ENCODE results near the gene FABP1. TPM values are rescaled to one million over a fixed set of nuclear protein-coding genes. Genes with fewer than 3 reads are reported as not detected.

FABP1 gene
- total RNA-seq, 4 donors from 2014 or later, result not detected

GRCh38 chr2:88078643-88079172, 49.2 kb downstream of the FABP1 start:
- intact Hi-C loops (cut with DNase I), result no loop called here

GRCh38 chr2:88077080-88077479, 50.8 kb downstream of the FABP1 start:
- Histone ChIP-seq H3K4me1 (peaks cover 0 to 6% (median 5%) of the 10 kb centered on the region in 3 donors), H3K4me3 (no peak overlapping the region), H3K27me3 (no peaks in the 10 kb centered on the region), H3K27ac (no peak overlapping the region), H3K36me3 (no peaks in the 10 kb centered on the region), H3K9me3 (no peaks in the 10 kb centered on the region)
- no peak for DNase-seq
- no peak for TF ChIP-seq CTCF (IDR thresholded peaks at IDR 0.05)
- TF ChIP-seq POLR2A (IDR thresholded peaks at IDR 0.05), result no peak
- intact Hi-C loops (cut with DNase I), result no loop called here
- 78 to 82% methylated on average over 3 to 6 of the region's 8 CpGs for WGBS, 2 donors

More at GRCh38 chr2:88078643-88079172, 49.2 kb downstream of the FABP1 start:
- H3K9me3 ChIP-seq, result no peaks in the 10 kb centered on the region
- H3K4me1 ChIP-seq, result peaks cover 0 to 6% (median 5%) of the 10 kb centered on the region in 3 donors
- no peak overlapping the region for H3K27ac ChIP-seq
- H3K4me3 ChIP-seq, result no peak overlapping the region
- no peaks in the 10 kb centered on the region for H3K36me3 ChIP-seq
- DNase-seq, result no peak
- H3K27me3 ChIP-seq, result no peaks in the 10 kb centered on the region
- 46 to 49% methylated on average over 3 of the region's 3 CpGs for WGBS, 2 donors
- TF ChIP-seq CTCF (IDR thresholded peaks at IDR 0.05), result no peak
- no peak for TF ChIP-seq POLR2A (IDR thresholded peaks at IDR 0.05)

GRCh38 chr2:88074854-88075292, 53.0 kb downstream of the FABP1 start:
- no peaks in the 10 kb centered on the region for H3K9me3 ChIP-seq
- 21 to 24% methylated on average over 4 of the region's 4 CpGs for WGBS, 2 donors
- intact Hi-C loops (cut with DNase I), result no loop called here
- TF ChIP-seq CTCF (IDR thresholded peaks at IDR 0.05), result no peak
- TF ChIP-seq POLR2A (IDR thresholded peaks at IDR 0.05), result no peak
- no peak for DNase-seq
- H3K36me3 ChIP-seq, result no peaks in the 10 kb centered on the region
- no peak overlapping the region for H3K27ac ChIP-seq
- H3K4me3 ChIP-seq, result no peak overlapping the region
- H3K27me3 ChIP-seq, result no peaks in the 10 kb centered on the region
- H3K4me1 ChIP-seq, result peaks cover 0 to 6% (median 5%) of the 10 kb centered on the region in 3 donors

- no peak for TF ChIP-seq POLR2A (IDR thresholded peaks at IDR 0.05)
- TF ChIP-seq CTCF (IDR thresholded peaks at IDR 0.05), result no peak
- no peak overlapping the region for H3K4me3 ChIP-seq
- no peak overlapping the region for H3K27ac ChIP-seq
- no peaks in the 10 kb centered on the region for H3K9me3 ChIP-seq
- intact Hi-C loops (cut with DNase I), result no loop called here
- DNase-seq, result no peak
- no peaks in the 10 kb centered on the region for H3K36me3 ChIP-seq
- peaks cover 0 to 6% (median 5%) of the 10 kb centered on the region in 3 donors for H3K4me1 ChIP-seq
- no peaks in the 10 kb centered on the region for H3K27me3 ChIP-seq
Measured at GRCh38 chr2:88074150-88074549, 53.7 kb downstream of the FABP1 start.

Small RNA genes lying within 50 kb of the gene (small RNA-seq; reads per million reads assigned to genes)
- gene MIR4780, result 0 reads per million in 4 donors

Other genes with a start within 250 kb of the FABP1 start
- gene RNU2-63P, start 111.5 kb downstream of the FABP1 start, total RNA-seq, result not detected
- gene KRCC1, start 72.3 kb downstream of the FABP1 start, total RNA-seq, result 10 to 100 TPM; 11.7 to 28.4 (median 20.1) TPM
- gene SMYD1, start 60.2 kb downstream of the FABP1 start, total RNA-seq, result under 1 TPM in 1 of 4 donors, not detected in 3; 0.27 TPM
- gene THNSL2, start 42.3 kb upstream of the FABP1 start, total RNA-seq, result 10 to 100 TPM in 1 of 4 donors, 1 to 10 TPM in 2, under 1 TPM in 1; 0.22 to 15.8 (median 6.0) TPM